ENCODE results near the gene SLC4A11. TPM values are rescaled to one million over a fixed set of nuclear protein-coding genes. Genes with fewer than 3 reads are reported as not detected.

The SLC4A11 gene
- total and polyA plus RNA-seq, 2 experiments from 2014 or later, result 14.8 to 17.1 TPM

DNA sequence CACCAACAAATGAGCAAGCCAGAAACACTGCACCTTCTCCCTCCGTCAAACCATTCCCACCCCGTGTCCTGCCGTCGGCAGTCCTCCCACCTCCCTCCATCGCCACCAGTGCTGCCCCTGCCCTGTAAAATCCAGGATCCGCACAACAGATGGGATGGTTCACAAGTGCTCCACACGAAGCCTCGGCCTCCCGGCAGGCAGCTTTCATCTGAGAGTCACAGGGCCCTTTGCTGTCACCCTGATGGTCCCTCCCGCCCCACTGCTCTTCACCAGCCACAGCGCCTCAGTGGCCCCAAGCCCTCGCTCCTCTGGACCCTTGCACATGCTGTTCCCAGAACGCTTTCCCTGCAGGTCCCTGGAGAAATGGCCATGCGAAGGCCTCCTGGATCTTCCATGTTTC lies 12.1 kb downstream of the SLC4A11 start (continued):
- TF ChIP-seq NANOG (IDR thresholded peaks at IDR 0.05; ENCODE audit: borderline replicate concordance) (no peak), POLR2AphosphoS5 (IDR thresholded peaks at IDR 0.05; ENCODE audit: low read depth) (no peak), ZNF331 (CRISPR knock-in tag; IDR thresholded peaks at IDR 0.05; ENCODE audit: low read depth) (no peak), EZH2phosphoT487 (IDR thresholded peaks at IDR 0.05; ENCODE audit: unreplicated experiment) (no peak)

DNA sequence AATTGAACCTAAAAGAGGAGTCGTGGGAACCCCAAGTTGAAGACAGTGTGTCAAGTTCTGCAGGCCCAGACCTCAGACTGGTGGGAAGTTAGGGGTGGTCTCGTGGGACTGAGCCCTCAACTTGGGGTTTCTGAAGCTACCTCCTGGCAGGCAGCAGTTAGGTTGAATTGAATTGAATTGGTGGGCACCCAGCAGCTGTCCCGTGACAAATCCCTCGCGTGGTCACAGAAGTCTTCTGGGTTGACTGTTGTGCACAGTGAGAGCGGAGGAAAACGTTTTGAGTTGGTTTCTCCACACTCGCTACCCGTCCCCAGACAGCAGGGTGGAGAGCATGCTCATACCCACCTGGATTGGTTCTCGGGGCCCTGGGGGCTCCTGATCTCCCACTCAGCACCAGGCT lies 12.9 kb downstream of the SLC4A11 start:
- DNase-seq (ENCODE audit: low spot score), result no peak
- no peaks in the 10 kb centered on the region for H3K9me2 ChIP-seq (ENCODE audit: insufficient read depth)
- H3K9me3 Mint-ChIP-seq, result no peaks in the 10 kb centered on the region
- no peaks in the 10 kb centered on the region for H3K79me2 ChIP-seq (replicated peaks; ENCODE audit: insufficient read depth)
- no peaks in the 10 kb centered on the region for H4K20me1 ChIP-seq (replicated peaks; ENCODE audit: insufficient read depth)
- peaks cover 23% of the 10 kb centered on the region for H3K36me3 Mint-ChIP-seq (ENCODE audit: low read depth)
- H3K36me3 ChIP-seq (ENCODE audit: insufficient read depth), result peaks cover 4% of the 10 kb centered on the region; the same call in 1 of the 2 replicates
- H3K27me3 ChIP-seq (ENCODE audit: insufficient read depth), result no peaks in the 10 kb centered on the region
- H3F3A ChIP-seq (replicated peaks; ENCODE audit: low read depth), result no peaks in the 10 kb centered on the region
- H3K4me3 ChIP-seq, result no peak overlapping the region
- ATAC-seq, result no peak
- no peak overlapping the region for H3K27ac Mint-ChIP-seq
- peak overlapping the region; percentile 63; the same call in 1 of the 2 replicates for H3K27ac ChIP-seq (ENCODE audit: low read depth)
- H3K4me1 ChIP-seq (ENCODE audit: insufficient read depth), result no peaks in the 10 kb centered on the region; the same call in 1 of the 2 replicates
- peaks cover 5% of the 10 kb centered on the region; the same call in 1 of the 3 replicates for H3K4me1 Mint-ChIP-seq
- TF ChIP-seq, protein P1, sequence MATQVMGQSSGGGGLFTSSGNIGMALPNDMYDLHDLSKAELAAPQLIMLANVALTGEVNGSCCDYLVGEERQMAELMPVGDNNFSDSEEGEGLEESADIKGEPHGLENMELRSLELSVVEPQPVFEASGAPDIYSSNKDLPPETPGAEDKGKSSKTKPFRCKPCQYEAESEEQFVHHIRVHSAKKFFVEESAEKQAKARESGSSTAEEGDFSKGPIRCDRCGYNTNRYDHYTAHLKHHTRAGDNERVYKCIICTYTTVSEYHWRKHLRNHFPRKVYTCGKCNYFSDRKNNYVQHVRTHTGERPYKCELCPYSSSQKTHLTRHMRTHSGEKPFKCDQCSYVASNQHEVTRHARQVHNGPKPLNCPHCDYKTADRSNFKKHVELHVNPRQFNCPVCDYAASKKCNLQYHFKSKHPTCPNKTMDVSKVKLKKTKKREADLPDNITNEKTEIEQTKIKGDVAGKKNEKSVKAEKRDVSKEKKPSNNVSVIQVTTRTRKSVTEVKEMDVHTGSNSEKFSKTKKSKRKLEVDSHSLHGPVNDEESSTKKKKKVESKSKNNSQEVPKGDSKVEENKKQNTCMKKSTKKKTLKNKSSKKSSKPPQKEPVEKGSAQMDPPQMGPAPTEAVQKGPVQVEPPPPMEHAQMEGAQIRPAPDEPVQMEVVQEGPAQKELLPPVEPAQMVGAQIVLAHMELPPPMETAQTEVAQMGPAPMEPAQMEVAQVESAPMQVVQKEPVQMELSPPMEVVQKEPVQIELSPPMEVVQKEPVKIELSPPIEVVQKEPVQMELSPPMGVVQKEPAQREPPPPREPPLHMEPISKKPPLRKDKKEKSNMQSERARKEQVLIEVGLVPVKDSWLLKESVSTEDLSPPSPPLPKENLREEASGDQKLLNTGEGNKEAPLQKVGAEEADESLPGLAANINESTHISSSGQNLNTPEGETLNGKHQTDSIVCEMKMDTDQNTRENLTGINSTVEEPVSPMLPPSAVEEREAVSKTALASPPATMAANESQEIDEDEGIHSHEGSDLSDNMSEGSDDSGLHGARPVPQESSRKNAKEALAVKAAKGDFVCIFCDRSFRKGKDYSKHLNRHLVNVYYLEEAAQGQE (IDR thresholded peaks at IDR 0.05; ENCODE audit: unreplicated experiment), result no peak
- TF ChIP-seq, protein P2, sequence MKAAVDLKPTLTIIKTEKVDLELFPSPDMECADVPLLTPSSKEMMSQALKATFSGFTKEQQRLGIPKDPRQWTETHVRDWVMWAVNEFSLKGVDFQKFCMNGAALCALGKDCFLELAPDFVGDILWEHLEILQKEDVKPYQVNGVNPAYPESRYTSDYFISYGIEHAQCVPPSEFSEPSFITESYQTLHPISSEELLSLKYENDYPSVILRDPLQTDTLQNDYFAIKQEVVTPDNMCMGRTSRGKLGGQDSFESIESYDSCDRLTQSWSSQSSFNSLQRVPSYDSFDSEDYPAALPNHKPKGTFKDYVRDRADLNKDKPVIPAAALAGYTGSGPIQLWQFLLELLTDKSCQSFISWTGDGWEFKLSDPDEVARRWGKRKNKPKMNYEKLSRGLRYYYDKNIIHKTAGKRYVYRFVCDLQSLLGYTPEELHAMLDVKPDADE (IDR thresholded peaks at IDR 0.05), result no peak
- TF ChIP-seq ZNF114 (CRISPR knock-in tag; IDR thresholded peaks at IDR 0.05) (no peak), STAT1 (IDR thresholded peaks at IDR 0.05; ENCODE audit: unreplicated experiment) (no peak), ZNF331 (CRISPR knock-in tag; IDR thresholded peaks at IDR 0.05; ENCODE audit: low read depth) (no peak), NANOG (IDR thresholded peaks at IDR 0.05; ENCODE audit: borderline replicate concordance) (no peak), CREB1 (CRISPR knock-in tag; IDR thresholded peaks at IDR 0.05; ENCODE audit: low read depth) (no peak), POLR2AphosphoS5 (IDR thresholded peaks at IDR 0.05; ENCODE audit: low read depth) (no peak), EZH2 (IDR thresholded peaks at IDR 0.05; ENCODE audit: low read depth, unreplicated experiment) (no peak)
- TF ChIP-seq, protein P3, sequence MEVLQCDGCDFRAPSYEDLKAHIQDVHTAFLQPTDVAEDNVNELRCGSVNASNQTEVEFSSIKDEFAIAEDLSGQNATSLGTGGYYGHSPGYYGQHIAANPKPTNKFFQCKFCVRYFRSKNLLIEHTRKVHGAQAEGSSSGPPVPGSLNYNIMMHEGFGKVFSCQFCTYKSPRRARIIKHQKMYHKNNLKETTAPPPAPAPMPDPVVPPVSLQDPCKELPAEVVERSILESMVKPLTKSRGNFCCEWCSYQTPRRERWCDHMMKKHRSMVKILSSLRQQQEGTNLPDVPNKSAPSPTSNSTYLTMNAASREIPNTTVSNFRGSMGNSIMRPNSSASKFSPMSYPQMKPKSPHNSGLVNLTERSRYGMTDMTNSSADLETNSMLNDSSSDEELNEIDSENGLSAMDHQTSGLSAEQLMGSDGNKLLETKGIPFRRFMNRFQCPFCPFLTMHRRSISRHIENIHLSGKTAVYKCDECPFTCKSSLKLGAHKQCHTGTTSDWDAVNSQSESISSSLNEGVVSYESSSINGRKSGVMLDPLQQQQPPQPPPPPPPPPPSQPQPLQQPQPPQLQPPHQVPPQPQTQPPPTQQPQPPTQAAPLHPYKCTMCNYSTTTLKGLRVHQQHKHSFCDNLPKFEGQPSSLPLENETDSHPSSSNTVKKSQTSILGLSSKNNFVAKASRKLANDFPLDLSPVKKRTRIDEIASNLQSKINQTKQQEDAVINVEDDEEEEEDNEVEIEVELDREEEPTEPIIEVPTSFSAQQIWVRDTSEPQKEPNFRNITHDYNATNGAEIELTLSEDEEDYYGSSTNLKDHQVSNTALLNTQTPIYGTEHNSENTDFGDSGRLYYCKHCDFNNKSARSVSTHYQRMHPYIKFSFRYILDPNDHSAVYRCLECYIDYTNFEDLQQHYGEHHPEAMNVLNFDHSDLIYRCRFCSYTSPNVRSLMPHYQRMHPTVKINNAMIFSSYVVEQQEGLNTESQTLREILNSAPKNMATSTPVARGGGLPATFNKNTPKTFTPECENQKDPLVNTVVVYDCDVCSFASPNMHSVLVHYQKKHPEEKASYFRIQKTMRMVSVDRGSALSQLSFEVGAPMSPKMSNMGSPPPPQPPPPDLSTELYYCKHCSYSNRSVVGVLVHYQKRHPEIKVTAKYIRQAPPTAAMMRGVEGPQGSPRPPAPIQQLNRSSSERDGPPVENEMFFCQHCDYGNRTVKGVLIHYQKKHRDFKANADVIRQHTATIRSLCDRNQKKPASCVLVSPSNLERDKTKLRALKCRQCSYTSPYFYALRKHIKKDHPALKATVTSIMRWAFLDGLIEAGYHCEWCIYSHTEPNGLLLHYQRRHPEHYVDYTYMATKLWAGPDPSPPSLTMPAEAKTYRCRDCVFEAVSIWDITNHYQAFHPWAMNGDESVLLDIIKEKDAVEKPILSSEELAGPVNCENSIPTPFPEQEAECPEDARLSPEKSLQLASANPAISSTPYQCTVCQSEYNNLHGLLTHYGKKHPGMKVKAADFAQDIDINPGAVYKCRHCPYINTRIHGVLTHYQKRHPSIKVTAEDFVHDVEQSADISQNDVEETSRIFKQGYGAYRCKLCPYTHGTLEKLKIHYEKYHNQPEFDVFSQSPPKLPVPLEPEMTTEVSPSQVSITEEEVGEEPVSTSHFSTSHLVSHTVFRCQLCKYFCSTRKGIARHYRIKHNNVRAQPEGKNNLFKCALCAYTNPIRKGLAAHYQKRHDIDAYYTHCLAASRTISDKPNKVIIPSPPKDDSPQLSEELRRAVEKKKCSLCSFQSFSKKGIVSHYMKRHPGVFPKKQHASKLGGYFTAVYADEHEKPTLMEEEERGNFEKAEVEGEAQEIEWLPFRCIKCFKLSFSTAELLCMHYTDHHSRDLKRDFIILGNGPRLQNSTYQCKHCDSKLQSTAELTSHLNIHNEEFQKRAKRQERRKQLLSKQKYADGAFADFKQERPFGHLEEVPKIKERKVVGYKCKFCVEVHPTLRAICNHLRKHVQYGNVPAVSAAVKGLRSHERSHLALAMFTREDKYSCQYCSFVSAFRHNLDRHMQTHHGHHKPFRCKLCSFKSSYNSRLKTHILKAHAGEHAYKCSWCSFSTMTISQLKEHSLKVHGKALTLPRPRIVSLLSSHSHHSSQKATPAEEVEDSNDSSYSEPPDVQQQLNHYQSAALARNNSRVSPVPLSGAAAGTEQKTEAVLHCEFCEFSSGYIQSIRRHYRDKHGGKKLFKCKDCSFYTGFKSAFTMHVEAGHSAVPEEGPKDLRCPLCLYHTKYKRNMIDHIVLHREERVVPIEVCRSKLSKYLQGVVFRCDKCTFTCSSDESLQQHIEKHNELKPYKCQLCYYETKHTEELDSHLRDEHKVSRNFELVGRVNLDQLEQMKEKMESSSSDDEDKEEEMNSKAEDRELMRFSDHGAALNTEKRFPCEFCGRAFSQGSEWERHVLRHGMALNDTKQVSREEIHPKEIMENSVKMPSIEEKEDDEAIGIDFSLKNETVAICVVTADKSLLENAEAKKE (CRISPR knock-in tag; IDR thresholded peaks at IDR 0.05), result no peak
- H3K27me3 Mint-ChIP-seq (ENCODE audit: insufficient read depth, low read depth, poor library complexity), result peaks cover 5% of the 10 kb centered on the region
- H3K4me2 ChIP-seq, result no peak overlapping the region
- no peak overlapping the region; the same call in 2 of the 3 replicates for H3K4me3 Mint-ChIP-seq
- no peak overlapping the region for H2AFZ ChIP-seq

Data from GM23338 (cell line).